A673 (cell line): ENCODE measurements around the gene SOBP.

ENCODE experiments used
- EZH2 ChIP-seq: fragments of 200-600 bp; sonication (generic); IDR thresholded peaks from 2 replicates; pipeline ENCODE4 v1.6.1; 2017; ENCODE audit warnings: borderline replicate concordance, low read depth, mild to moderate bottlenecking, mixed read lengths, antibody characterized with exemption, low read length; ENCODE audit not compliant: poor library complexity, severe bottlenecking
- TF ChIP-seq, protein P1 (sequence below): fragments of 300-800, 200-600 bp; sonication (generic); conservative IDR thresholded peaks from 2 replicates; pipeline ENCODE4 v1.5.1; 2017; ENCODE audit warnings: low read depth, mild to moderate bottlenecking, antibody characterized with exemption, low read length, moderate library complexity, mixed read lengths

DNA sequence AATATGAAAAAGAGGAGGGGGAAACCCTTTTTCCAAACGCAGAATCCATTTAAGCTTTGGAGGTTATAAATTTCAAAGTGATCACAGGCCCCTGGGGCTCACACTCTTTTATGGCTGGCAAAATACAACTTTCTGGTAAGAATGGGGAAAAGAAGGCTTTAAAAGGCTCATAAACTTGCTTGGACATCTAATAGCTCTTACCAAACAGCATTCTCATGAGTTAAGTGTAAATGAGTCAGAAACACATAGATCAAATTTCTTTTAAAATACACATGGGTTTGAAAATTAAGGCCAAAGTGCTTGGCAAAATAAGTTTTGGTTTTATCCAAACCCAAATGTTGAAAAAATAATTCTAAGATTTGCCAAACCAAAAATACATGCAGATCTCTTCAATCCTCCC, 154.6 kb downstream of the SOBP start:
- TF ChIP-seq, protein P1, sequence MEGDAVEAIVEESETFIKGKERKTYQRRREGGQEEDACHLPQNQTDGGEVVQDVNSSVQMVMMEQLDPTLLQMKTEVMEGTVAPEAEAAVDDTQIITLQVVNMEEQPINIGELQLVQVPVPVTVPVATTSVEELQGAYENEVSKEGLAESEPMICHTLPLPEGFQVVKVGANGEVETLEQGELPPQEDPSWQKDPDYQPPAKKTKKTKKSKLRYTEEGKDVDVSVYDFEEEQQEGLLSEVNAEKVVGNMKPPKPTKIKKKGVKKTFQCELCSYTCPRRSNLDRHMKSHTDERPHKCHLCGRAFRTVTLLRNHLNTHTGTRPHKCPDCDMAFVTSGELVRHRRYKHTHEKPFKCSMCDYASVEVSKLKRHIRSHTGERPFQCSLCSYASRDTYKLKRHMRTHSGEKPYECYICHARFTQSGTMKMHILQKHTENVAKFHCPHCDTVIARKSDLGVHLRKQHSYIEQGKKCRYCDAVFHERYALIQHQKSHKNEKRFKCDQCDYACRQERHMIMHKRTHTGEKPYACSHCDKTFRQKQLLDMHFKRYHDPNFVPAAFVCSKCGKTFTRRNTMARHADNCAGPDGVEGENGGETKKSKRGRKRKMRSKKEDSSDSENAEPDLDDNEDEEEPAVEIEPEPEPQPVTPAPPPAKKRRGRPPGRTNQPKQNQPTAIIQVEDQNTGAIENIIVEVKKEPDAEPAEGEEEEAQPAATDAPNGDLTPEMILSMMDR, result no peak
- no peak for TF ChIP-seq EZH2
